Measurements from ENCODE around the gene TBC1D2. TPM values are rescaled to one million over a fixed set of nuclear protein-coding genes. Genes with fewer than 3 reads are reported as not detected.

TBC1D2 gene
- total RNA-seq, 6 donors from 2014 or later, result 62.4 to 217 (median 119) TPM

DNA sequence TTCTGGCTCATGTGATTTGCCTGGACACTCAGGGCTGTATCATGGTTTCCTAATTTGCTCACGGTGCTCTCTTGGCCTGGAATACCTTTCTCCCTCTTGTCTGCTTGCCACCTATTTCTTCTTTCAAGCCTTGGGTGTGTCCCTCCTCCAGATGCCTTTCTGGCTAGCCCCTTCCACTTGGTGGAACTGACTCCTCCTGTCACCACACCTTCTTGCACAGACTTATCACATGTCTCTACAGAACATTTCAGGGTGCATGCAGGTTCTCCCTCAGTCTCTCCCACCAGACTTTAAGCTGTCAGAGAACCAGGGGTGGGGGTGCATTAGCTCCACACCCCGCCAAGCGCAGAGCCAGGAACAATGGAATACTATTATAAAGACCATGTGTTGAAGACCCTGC is 1.9 kb downstream of the TBC1D2 start:
- Histone ChIP-seq H3K4me1 (peaks cover 60 to 73% (median 63%) of the 10 kb centered on the region in 4 donors), H3K27me3 (no peaks in the 10 kb centered on the region), H3K9me3 (no peaks in the 10 kb centered on the region), H3K27ac (peak overlapping the region; percentile 93 to 99 (median 97)), H3K36me3 (peaks cover 0 to 15% (median 7%) of the 10 kb centered on the region in 4 donors), H3K4me3 (peak overlapping the region in 3 of 4 donors; percentile 65 to 81 (median 67))
- WGBS, 2 donors, result 67 to 69% methylated on average over 3 of the region's 3 CpGs
- no peak for ATAC-seq (ENCODE audit: low FRiP score in 2 of 2)
- TF ChIP-seq, protein P1, sequence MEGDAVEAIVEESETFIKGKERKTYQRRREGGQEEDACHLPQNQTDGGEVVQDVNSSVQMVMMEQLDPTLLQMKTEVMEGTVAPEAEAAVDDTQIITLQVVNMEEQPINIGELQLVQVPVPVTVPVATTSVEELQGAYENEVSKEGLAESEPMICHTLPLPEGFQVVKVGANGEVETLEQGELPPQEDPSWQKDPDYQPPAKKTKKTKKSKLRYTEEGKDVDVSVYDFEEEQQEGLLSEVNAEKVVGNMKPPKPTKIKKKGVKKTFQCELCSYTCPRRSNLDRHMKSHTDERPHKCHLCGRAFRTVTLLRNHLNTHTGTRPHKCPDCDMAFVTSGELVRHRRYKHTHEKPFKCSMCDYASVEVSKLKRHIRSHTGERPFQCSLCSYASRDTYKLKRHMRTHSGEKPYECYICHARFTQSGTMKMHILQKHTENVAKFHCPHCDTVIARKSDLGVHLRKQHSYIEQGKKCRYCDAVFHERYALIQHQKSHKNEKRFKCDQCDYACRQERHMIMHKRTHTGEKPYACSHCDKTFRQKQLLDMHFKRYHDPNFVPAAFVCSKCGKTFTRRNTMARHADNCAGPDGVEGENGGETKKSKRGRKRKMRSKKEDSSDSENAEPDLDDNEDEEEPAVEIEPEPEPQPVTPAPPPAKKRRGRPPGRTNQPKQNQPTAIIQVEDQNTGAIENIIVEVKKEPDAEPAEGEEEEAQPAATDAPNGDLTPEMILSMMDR (IDR thresholded peaks at IDR 0.05), result no peak
- peak in 1 of 4 donors; percentile 38 for TF ChIP-seq EP300 (IDR thresholded peaks at IDR 0.05)
- TF ChIP-seq POLR2A (IDR thresholded peaks at IDR 0.05), result peak in 1 of 4 donors; percentile 29
- peak in 1 of 2 donors; percentile 18 for TF ChIP-seq POLR2AphosphoS5 (IDR thresholded peaks at IDR 0.05)
- peak in 1 of 2 donors; percentile 68 for DNase-seq

DNA sequence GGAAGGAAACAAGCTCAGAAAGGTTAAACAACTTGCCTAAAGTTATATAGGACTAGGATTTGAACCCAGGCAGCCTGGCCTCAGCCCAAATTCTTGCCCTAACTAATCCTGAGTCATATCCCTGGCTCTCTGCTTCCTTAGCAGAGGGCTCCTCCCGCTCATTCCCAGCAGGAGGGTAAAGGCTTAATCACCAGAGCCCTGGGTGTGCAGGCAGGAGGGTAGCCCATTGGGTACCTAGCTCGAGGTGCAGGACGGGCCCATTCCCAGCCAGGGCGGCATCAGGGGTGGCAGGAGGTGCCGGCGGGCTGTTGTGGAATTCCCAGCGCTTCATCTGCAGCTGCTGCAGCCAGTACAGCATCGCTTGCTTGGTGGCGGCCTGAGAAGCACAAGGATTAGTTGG is 3.9 kb downstream of the TBC1D2 start:
- Histone ChIP-seq H3K4me3 (no peak overlapping the region), H3K9me3 (no peaks in the 10 kb centered on the region), H3K27me3 (no peaks in the 10 kb centered on the region), H3K27ac (peak overlapping the region in 3 of 4 donors; percentile 76 to 98 (median 93)), H3K4me1 (peaks cover 70 to 82% (median 74%) of the 10 kb centered on the region in 4 donors), H3K36me3 (peaks cover 0 to 16% (median 7%) of the 10 kb centered on the region in 4 donors)
- no peak for ATAC-seq (ENCODE audit: low FRiP score in 2 of 2)
- WGBS, 2 donors, result 86 to 87% methylated on average over 9 of the region's 9 CpGs
- TF ChIP-seq EP300 (IDR thresholded peaks at IDR 0.05) (no peak), POLR2A (IDR thresholded peaks at IDR 0.05) (no peak), POLR2AphosphoS5 (IDR thresholded peaks at IDR 0.05) (no peak)
- TF ChIP-seq, protein P1 (IDR thresholded peaks at IDR 0.05), result no peak
- peak; percentile 40 to 58 for DNase-seq

DNA sequence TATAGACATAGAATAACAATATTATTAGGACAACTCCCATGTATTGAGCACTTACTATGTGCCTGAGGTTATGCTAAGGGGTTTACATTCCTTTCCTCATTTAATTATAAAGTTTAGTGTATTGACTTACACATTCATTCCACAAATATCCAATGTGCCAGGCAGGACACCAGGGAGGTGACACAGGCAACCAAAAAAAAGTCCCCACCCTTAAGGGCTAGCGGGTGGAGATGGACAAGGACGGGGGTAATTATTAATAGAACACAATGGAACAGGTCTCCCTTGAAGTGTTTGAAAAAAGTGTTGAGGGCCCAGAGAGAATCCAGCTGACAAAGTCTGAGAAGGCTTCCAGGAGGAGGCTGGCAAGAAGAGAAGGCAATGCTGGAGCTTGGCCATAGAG is 5.7 kb downstream of the TBC1D2 start:
- peaks cover 0 to 21% (median 7%) of the 10 kb centered on the region in 4 donors for H3K36me3 ChIP-seq
- WGBS, 2 donors, result 51 to 71% methylated on average over 2 of the region's 2 CpGs
- peaks cover 67 to 84% (median 74%) of the 10 kb centered on the region in 4 donors for H3K4me1 ChIP-seq
- no peak overlapping the region for H3K4me3 ChIP-seq
- peak overlapping the region; percentile 75 to 98 (median 89) for H3K27ac ChIP-seq
- DNase-seq, result peak in 1 of 2 donors; percentile 42
- TF ChIP-seq EP300 (IDR thresholded peaks at IDR 0.05) (peak in 1 of 4 donors; percentile 22), POLR2AphosphoS5 (IDR thresholded peaks at IDR 0.05) (peak in 1 of 2 donors; percentile 12), POLR2A (IDR thresholded peaks at IDR 0.05) (no peak)
- no peak for ATAC-seq (ENCODE audit: low FRiP score in 2 of 2)
- H3K9me3 ChIP-seq, result no peaks in the 10 kb centered on the region
- no peaks in the 10 kb centered on the region for H3K27me3 ChIP-seq

DNA sequence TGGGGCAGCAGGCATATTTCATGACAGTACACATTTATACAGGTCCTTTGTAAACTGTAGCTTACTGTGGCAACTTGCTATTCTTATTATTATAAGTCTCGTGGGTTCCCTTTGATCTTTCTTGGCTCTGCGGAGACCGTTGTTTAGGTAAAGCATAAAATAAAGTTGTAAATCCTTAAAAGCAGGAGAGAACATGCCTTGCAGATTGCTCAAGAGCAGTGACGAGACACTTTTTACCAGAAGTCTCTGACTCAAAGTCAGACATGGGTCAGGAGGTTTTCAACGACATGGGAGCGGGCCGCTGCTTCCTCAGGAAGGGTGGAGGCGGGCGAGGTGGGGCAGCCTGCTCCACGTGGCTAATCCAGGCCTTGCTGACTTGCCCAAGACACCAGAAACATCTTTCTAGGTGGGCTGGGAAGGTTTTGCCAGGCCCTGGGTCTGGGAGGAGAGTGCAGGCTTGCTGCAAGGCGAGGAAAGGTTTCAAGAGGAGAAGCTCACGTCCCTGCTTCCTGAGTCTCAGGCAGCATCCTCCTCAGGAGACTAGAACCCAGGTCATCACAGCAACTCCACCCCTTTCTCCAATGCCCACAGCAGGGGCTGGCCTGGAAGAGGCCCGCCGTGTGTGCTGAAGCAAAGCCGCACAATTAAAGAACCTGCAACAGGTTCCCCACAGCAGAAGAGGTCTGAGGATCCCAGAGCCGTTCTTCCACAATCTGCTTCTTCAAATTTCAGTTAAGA is 6.5 kb downstream of the TBC1D2 start:
- ATAC-seq (ENCODE audit: low FRiP score in 2 of 2) (peak; percentile 75 to 85), DNase-seq (peak; percentile 87 to 95)
- Histone ChIP-seq H3K4me1 (peaks cover 62 to 78% (median 69%) of the 10 kb centered on the region in 4 donors), H3K4me3 (no peak overlapping the region), H3K27me3 (no peaks in the 10 kb centered on the region), H3K9me3 (no peaks in the 10 kb centered on the region), H3K27ac (peak overlapping the region; percentile 75 to 98 (median 89)), H3K36me3 (peaks cover 0 to 26% (median 8%) of the 10 kb centered on the region in 4 donors)
- 31 to 36% methylated on average over 14 to 16 of the region's 16 CpGs for WGBS, 2 donors
- TF ChIP-seq, protein P1 (IDR thresholded peaks at IDR 0.05), result no peak
- TF ChIP-seq POLR2A (IDR thresholded peaks at IDR 0.05) (no peak), EP300 (IDR thresholded peaks at IDR 0.05) (peak; percentile 6 to 99 (median 78)), POLR2AphosphoS5 (IDR thresholded peaks at IDR 0.05) (peak; percentile 78 to 82)

DNA sequence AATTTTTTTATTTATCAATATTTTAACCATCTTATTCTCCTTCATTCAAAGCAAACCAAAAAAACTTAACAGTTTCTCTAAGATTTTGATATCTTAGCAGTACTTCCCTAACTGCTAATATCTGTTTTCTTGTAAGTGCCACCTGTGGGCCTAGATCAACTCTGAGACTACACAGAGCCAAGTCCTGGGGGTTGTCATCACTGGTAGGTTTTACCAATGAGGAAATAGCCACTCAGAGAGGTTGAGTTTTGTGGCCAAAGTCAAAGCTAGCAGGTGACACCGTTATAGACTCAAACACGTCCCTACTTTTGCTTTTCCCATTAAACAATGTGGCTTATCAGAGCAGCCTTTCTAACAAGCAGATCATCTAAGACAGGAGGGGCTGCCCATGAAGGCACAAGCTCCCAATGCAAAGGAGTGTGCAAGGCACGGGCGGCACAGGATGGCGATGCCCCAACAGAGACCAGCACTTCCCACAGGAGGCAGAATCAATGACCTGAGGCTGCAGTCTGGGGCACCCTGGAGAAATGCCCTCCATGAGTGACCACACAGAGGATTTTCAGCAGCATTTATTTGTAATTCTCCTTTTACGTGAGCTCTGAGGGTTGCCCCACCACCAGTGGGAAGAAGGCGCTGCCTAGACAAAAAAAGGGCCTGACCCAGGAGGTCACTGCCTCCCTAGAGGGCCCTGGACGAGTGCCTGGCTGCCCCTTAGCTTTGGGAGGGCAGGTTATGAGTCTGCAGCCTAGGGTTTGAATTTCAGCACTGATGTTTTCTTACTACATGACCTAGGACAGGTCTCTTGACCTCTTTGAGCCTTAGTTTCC is 7.4 kb downstream of the TBC1D2 start:
- Histone ChIP-seq H3K4me3 (no peak overlapping the region), H3K36me3 (peaks cover 0 to 35% (median 13%) of the 10 kb centered on the region in 4 donors), H3K9me3 (no peaks in the 10 kb centered on the region), H3K27ac (peak overlapping the region; percentile 75 to 98 (median 89)), H3K4me1 (peaks cover 57 to 73% (median 68%) of the 10 kb centered on the region in 4 donors), H3K27me3 (no peaks in the 10 kb centered on the region)
- TF ChIP-seq EP300 (IDR thresholded peaks at IDR 0.05) (no peak), POLR2AphosphoS5 (IDR thresholded peaks at IDR 0.05) (no peak), POLR2A (IDR thresholded peaks at IDR 0.05) (no peak)
- TF ChIP-seq, protein P1 (IDR thresholded peaks at IDR 0.05), result no peak
- DNase-seq, result no peak
- peak in 1 of 2 donors; percentile 23 for ATAC-seq (ENCODE audit: low FRiP score in 2 of 2)
- WGBS, 2 donors, result 63 to 68% methylated on average over 7 to 8 of the region's 8 CpGs

Data from upper lobe of left lung (tissue), 6 donors.